OCI-LY3 (cell line): ENCODE data around the gene OAF.

Source experiments
- EZH2phosphoT487 ChIP-seq: fragments of 200-600 bp; shearing (Covaris generic); IDR thresholded peaks from 2 replicates; pipeline ENCODE4 v1.6.1; 2018; ENCODE audit warnings: antibody characterized with exemption, mixed run types, low read depth
- TF ChIP-seq, protein P1 (sequence below): fragments of 200-600, 300-600 bp; sonication (generic); IDR thresholded peaks from 2 replicates; pipeline ENCODE4 v1.5.1; 2014; ENCODE audit warnings: antibody characterized with exemption, low read length, low read depth

DNA sequence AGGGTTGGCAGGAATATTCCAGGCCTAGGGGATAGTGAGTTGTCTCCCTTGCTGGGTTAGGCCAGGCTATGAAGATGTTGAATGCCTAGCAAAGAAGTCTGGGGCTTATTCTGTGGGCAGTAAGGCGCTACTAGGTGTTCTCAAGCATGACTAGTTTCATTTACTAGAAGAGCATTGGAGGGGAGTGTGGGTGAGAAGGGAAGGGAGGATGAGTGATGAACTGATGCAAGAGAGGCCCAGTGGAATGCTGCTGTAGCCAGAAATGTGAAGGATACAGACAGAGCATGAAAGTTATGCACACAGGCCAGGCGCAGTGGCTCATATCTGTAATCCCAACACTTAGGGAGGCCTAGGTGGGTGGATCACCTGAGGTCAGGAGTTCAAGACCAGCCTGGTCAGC, 62.6 kb downstream of the OAF start:
- TF ChIP-seq, protein P1, sequence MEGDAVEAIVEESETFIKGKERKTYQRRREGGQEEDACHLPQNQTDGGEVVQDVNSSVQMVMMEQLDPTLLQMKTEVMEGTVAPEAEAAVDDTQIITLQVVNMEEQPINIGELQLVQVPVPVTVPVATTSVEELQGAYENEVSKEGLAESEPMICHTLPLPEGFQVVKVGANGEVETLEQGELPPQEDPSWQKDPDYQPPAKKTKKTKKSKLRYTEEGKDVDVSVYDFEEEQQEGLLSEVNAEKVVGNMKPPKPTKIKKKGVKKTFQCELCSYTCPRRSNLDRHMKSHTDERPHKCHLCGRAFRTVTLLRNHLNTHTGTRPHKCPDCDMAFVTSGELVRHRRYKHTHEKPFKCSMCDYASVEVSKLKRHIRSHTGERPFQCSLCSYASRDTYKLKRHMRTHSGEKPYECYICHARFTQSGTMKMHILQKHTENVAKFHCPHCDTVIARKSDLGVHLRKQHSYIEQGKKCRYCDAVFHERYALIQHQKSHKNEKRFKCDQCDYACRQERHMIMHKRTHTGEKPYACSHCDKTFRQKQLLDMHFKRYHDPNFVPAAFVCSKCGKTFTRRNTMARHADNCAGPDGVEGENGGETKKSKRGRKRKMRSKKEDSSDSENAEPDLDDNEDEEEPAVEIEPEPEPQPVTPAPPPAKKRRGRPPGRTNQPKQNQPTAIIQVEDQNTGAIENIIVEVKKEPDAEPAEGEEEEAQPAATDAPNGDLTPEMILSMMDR = no peak
- no peak for TF ChIP-seq EZH2phosphoT487
